Muscle of arm (tissue), 12 donors: ENCODE results near the gene STK11. TPM values are rescaled to one million over a fixed set of nuclear protein-coding genes. Genes with fewer than 3 reads are reported as not detected.
"Not testable (repeated sequence)": the region's sequence is repeated elsewhere in the genome, so short reads cannot be mapped to it uniquely, and the experiment has no call there.

Experiments used
- DNase-seq: peaks from one replicate; pipeline ENCODE4 v3.0.0-alpha.2; 2013
- polyA plus RNA-seq, 12 donors: library from polyadenylated mRNA; unstranded; fragments of 120-200 nt; gene quantifications; one replicate each; pipeline ENCODE4 v1.2.1, GENCODE V29; 2013; ENCODE audit not compliant: insufficient read length in 12 of 12

The STK11 gene
- polyA plus RNA-seq, 12 donors, result 35.8 to 56.1 (median 44.3) TPM; not detected in 1

- not testable (repeated sequence) for DNase-seq
Observed at GRCh38 chr19:1200614-1201013, 5.0 kb upstream of the STK11 start.

DNA sequence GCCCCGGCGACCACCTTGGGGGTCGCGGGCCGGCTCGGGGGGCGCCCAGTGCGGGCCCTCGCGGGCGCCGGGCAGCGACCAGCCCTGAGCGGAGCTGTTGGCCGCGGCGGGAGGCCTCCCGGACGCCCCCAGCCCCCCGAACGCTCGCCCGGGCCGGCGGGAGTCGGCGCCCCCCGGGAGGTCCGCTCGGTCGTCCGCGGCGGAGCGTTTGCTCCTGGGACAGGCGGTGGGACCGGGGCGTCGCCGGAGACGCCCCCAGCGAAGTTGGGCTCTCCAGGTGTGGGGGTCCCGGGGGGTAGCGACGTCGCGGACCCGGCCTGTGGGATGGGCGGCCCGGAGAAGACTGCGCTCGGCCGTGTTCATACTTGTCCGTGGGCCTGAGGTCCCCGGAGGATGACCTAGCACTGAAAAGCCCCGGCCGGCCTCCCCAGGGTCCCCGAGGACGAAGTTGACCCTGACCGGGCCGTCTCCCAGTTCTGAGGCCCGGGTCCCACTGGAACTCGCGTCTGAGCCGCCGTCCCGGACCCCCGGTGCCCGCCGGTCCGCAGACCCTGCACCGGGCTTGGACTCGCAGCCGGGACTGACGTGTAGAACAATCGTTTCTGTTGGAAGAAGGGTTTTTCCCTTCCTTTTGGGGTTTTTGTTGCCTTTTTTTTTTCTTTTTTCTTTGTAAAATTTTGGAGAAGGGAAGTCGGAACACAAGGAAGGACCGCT lies 729 bp downstream of the STK11 start:
- DNase-seq, result no peak

DNA sequence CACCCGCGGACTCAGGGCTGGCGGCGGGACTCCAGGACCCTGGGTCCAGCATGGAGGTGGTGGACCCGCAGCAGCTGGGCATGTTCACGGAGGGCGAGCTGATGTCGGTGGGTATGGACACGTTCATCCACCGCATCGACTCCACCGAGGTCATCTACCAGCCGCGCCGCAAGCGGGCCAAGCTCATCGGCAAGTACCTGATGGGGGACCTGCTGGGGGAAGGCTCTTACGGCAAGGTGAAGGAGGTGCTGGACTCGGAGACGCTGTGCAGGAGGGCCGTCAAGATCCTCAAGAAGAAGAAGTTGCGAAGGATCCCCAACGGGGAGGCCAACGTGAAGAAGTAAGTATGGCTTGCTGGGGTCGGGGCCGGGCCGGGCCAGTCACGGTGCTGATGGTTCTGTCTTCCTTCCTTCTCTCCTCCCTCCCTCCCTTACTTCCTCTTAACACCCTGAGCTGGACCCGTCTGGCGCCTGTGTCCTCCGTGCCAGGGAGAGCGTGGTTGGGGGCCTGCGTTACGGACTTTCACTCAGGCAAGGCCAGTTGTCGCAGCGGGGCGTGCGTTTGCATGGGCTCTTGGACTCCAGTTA lies 1.4 kb downstream of the STK11 start:
- no peak for DNase-seq

- DNase-seq, result not testable (repeated sequence)
Observed at GRCh38 chr19:1208830-1209229, 3.3 kb downstream of the STK11 start.

GRCh38 chr19:1210227-1210538 lies 4.6 kb downstream of the STK11 start:
- no peak for DNase-seq

- DNase-seq, result no peak
Observed at GRCh38 chr19:1211494-1212234, 6.1 kb downstream of the STK11 start.

DNA sequence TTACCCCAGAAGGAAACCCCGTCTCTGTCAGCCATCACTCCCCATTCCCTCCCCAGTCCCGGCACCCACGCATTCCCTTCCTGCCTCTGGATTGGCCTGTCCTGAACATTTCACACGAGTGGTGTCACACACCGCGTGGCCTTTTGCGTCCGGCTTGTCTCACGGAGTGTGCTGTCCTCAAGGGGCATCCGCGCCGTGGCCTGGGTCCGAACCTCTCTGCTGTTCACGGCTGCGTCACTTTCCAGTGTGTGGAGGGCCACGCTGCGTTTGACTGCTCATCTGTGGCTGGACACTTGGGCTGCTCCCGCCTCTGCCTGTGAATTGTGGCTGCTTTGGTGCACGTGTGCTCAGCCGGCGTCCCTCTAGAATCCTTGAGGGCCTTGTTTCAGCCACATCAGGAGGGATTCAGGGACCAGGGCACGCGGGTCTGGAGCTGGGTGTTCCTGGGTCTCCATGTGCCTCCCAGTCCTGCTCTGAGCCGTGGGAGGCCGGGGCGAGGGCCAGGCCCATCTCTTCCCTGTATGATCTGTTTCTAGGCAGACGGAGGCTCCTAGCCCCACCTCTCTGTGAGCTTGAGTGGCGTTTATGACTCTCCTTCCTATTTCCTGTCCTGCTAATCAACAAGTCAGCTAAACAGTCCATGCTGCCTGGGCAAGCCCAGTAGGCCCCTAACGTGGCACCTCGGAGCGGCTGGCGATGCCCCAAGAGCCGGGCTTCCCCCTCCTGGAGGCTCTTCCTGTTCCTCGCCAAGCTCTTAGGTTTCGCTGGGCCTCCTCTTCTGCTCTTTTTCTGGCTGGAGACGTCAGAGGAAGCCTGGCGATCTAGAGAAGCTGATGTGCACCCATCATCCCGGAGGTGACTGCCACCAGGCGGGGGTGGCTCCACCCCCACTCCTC lies 8.1 kb downstream of the STK11 start:
- DNase-seq, result no peak

GRCh38 chr19:1214299-1214861 lies 8.8 kb downstream of the STK11 start:
- no peak for DNase-seq

DNA sequence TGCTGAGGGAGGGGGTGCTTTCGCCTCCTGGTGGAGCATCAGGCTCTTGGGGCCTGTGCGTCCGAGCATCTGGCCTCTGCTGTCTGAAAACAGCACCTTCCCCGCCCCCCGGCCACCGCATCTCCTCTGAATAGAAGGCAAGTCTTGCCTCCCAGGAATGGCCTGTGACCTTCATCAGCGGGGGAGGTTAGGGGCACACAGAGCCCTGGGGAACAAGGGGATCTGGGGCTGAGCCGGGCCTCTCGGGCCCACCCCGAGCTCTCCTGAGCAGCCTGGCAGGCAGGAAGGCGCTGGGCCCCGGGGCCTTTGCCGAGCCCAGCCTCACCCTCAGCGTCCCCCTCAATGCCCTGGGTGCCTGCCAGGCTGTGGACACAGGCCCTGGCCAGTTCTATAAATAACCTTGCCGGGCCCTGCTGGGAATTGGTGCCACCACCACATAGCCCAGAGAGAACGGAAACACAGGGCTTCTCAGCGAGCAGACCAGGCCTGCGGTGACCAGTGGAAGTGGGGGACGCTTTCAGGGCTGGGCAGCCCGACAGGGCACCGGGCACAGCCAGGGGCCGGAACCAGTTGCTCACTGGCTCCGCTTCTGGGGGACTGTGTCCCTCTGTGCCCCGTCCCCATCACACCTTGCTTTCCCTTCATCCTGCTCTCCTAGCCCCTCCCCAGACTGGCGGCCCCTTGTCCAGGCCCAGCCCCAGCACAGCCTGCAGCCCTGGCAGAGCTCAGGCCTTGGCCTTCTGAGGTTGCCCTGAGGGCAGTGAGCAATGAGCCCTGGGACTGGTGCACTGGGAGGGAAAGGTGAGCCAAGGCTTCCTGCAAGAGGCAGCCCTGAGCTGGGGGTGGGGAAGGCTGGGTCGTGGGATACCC lies 9.5 kb downstream of the STK11 start:
- no peak for DNase-seq

GRCh38 chr19:1216756-1217155 lies 11.2 kb downstream of the STK11 start:
- no peak for DNase-seq

DNA sequence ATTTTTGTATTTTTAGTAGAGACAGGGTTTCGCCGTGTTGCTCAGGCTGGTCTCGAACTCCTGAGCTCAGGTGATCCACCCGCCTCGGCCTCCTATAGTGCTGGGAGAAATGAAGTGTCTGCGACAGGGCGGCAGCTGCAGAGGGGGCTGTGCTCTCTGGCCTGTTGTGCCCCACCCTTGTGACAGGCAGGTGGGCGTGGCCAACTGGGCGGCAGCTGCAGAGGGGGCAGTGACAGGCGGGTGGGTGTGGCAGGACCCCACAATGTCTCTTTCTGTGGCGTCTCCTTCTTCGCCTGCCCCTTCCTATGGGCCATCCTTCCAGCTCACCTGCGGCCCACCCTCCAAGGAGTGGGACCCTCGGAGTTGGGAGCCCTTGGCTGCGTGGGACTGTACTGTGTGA lies 11.8 kb downstream of the STK11 start:
- DNase-seq, result no peak

GRCh38 chr19:1218751-1219567 lies 13.4 kb downstream of the STK11 start:
- no peak for DNase-seq

GRCh38 chr19:1219786-1220476 lies 14.4 kb downstream of the STK11 start:
- no peak for DNase-seq

DNA sequence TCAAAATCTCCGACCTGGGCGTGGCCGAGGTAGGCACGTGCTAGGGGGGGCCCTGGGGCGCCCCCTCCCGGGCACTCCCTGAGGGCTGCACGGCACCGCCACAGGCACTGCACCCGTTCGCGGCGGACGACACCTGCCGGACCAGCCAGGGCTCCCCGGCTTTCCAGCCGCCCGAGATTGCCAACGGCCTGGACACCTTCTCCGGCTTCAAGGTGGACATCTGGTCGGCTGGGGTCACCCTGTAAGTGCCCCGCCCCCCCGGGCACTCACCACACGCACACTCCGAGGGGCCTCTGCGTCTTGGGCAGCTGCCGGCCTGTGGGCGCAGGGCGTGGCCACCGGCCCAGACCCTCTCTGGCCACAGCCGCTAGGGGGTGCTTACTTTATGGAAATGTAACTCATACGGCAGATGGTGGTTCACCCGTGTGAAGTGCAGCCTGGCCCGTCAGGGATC lies 14.9 kb downstream of the STK11 start:
- no peak for DNase-seq

DNA sequence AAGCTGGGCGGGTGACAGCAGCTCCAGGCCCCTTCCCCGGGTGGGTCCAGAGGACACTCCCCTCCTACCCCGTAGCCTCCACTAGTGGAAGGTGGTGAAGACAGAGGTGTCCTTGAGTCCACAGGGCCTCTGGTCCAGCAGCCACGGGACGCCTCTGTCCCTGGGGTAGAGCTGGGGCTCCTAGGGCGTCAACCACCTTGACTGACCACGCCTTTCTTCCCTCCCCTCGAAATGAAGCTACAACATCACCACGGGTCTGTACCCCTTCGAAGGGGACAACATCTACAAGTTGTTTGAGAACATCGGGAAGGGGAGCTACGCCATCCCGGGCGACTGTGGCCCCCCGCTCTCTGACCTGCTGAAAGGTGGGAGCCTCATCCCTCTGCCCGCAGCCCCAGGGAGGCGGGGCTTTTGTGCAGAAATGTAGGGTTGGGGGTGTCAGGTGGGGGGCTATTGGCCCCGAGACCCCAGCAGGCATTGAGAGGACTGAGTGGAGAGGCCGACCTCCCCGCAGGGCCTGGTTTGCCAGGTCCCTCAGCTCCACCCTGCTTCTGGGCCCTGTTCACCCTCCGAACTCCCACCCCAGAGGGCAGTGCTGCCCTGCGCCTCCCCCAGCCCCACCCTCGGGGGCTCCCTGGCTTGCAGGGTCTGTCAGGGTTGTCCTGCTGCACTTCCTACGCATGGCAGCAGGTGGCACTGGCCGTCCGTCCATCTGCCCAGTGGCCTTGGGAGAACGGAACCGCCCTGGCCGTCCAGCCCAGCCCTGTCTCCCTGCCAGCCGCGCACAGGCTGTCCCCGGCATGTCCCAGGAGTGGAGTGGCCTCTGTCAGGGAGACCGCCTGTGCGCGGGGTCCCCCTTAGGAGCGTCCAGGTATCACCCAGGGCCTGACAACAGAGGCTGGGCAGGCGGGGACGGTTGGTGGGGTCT lies 15.7 kb downstream of the STK11 start:
- DNase-seq, result peak; percentile 66

- no peak for DNase-seq
Observed at GRCh38 chr19:1221904-1222255, 16.3 kb downstream of the STK11 start.

- DNase-seq, result no peak
Observed at GRCh38 chr19:1222394-1222793, 16.8 kb downstream of the STK11 start.
